HG03095 (cell line): Measurements from ENCODE around the gene IGFLR1.
A peak's percentile ranks its signal among the peaks of the same experiment; 100 is the strongest.
"Not testable (repeated sequence)": the region's sequence is repeated elsewhere in the genome, so short reads cannot be mapped to it uniquely, and the experiment has no call there.

Experiments used
- ATAC-seq: cut with Tn5 transposase; IDR thresholded peaks from one replicate; pipeline ENCODE4 v1.9.1; 2021; ENCODE audit warnings: moderate library complexity; ENCODE audit not compliant: unreplicated experiment

IGFLR1 gene

GRCh38 chr19:35777961-35778360 is 35.7 kb upstream of the IGFLR1 start:
- ATAC-seq, result no peak

GRCh38 chr19:35777086-35777841 is 35.0 kb upstream of the IGFLR1 start:
- ATAC-seq, result no peak

- no peak for ATAC-seq
Measured at GRCh38 chr19:35776102-35776788, 34.0 kb upstream of the IGFLR1 start.

- peak; percentile 73 for ATAC-seq
Measured at GRCh38 chr19:35775298-35776101, 33.2 kb upstream of the IGFLR1 start, which contains the start of gene ARHGAP33. Gene ARHGAP33, plus strand, starts transcription at chr19:35775564. Its CDS starts 95 bp downstream, at chr19:35775659.

- no peak for ATAC-seq
Measured at GRCh38 chr19:35775046-35775297, 32.7 kb upstream of the IGFLR1 start.

GRCh38 chr19:35774274-35775045 is 32.2 kb upstream of the IGFLR1 start:
- ATAC-seq, result no peak

- no peak for ATAC-seq
Measured at GRCh38 chr19:35773020-35773806, 31.0 kb upstream of the IGFLR1 start.

GRCh38 chr19:35772362-35772761 is 30.1 kb upstream of the IGFLR1 start:
- not testable (repeated sequence) for ATAC-seq

GRCh38 chr19:35768082-35768421 is 25.8 kb upstream of the IGFLR1 start:
- ATAC-seq, result no peak

- no peak for ATAC-seq
Measured at GRCh38 chr19:35767288-35768081, 25.2 kb upstream of the IGFLR1 start.

GRCh38 chr19:35766571-35767104 is 24.4 kb upstream of the IGFLR1 start:
- no peak for ATAC-seq

- no peak for ATAC-seq
Measured at GRCh38 chr19:35764432-35765315, 22.4 kb upstream of the IGFLR1 start.

- no peak for ATAC-seq
Measured at GRCh38 chr19:35760711-35761349, 18.6 kb upstream of the IGFLR1 start.

- no peak for ATAC-seq
Measured at GRCh38 chr19:35759697-35760096, 17.4 kb upstream of the IGFLR1 start.

- ATAC-seq, result peak; percentile 85
Measured at GRCh38 chr19:35757749-35758608, 15.7 kb upstream of the IGFLR1 start, which contains the start of gene PROSER3. Gene PROSER3, plus strand, starts transcription at chr19:35758176. Its CDS starts 40 bp downstream, at chr19:35758216.

GRCh38 chr19:35757231-35757748 is 15.0 kb upstream of the IGFLR1 start:
- no peak for ATAC-seq
